OCI-LY1 (cell line): ENCODE measurements around the gene CEP112.

Experiments
- EZH2 ChIP-seq: fragments of 200-600 bp; sonication (generic), shearing (Covaris generic); IDR thresholded peaks from 2 replicates; pipeline ENCODE4 v1.8.0; 2017; ENCODE audit warnings: borderline replicate concordance, mixed run types, mild to moderate bottlenecking, antibody characterized with exemption, low read length, moderate library complexity, mixed read lengths
- TF ChIP-seq, protein P1 (sequence below): fragments of 200-600 bp; sonication (generic), shearing (Covaris generic); IDR thresholded peaks from 2 replicates; pipeline ENCODE4 v1.5.1; 2017; ENCODE audit warnings: mild to moderate bottlenecking, antibody characterized with exemption, low read length, moderate library complexity, mixed read lengths

DNA sequence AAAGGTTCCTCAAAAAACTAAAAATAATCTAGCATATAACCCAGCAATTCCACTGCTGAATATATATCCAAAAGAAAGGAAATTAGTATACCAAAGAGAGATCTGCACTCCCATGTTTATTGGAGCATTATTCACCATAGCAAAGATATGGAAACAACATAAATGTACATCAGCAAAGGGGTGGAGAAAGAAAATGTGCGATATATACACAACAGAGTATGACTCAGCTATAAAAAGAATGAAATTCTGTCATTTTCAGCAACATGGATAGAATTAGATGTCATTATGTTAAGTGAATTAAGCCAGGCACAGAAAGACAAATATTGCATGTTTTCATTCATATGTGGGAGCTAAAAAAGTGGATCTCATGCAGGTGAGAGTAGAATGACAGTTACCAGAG lies 350.8 kb downstream of the CEP112 start:
- TF ChIP-seq, protein P1, sequence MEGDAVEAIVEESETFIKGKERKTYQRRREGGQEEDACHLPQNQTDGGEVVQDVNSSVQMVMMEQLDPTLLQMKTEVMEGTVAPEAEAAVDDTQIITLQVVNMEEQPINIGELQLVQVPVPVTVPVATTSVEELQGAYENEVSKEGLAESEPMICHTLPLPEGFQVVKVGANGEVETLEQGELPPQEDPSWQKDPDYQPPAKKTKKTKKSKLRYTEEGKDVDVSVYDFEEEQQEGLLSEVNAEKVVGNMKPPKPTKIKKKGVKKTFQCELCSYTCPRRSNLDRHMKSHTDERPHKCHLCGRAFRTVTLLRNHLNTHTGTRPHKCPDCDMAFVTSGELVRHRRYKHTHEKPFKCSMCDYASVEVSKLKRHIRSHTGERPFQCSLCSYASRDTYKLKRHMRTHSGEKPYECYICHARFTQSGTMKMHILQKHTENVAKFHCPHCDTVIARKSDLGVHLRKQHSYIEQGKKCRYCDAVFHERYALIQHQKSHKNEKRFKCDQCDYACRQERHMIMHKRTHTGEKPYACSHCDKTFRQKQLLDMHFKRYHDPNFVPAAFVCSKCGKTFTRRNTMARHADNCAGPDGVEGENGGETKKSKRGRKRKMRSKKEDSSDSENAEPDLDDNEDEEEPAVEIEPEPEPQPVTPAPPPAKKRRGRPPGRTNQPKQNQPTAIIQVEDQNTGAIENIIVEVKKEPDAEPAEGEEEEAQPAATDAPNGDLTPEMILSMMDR, result no peak
- TF ChIP-seq EZH2, result no peak
